GM13976 (cell line): Measurements from ENCODE around the gene GSK3A.

Source experiments
- DNase-seq: peaks from one replicate; pipeline ENCODE4 v3.0.0; 2012; ENCODE audit warnings: low spot score
- in situ Hi-C: fragments of 300-500 bp; cut with MboI; formaldehyde crosslinking; loops from one replicate; pipeline ENCODE4 v1.12.0; 2022; ENCODE audit warnings: low sequenced_read_pairs, mixed read lengths, inconsistent platforms; ENCODE audit not compliant: unreplicated experiment
- TF ChIP-seq, protein P1 (sequence below): IDR thresholded peaks from 2 replicates; pipeline ENCODE4 v1.5.1; 2012; ENCODE audit warnings: borderline replicate concordance, mild to moderate bottlenecking; ENCODE audit not compliant: insufficient read depth; ENCODE audit errors: extremely low read depth, missing control alignments, control extremely low read depth

The GSK3A gene

DNA sequence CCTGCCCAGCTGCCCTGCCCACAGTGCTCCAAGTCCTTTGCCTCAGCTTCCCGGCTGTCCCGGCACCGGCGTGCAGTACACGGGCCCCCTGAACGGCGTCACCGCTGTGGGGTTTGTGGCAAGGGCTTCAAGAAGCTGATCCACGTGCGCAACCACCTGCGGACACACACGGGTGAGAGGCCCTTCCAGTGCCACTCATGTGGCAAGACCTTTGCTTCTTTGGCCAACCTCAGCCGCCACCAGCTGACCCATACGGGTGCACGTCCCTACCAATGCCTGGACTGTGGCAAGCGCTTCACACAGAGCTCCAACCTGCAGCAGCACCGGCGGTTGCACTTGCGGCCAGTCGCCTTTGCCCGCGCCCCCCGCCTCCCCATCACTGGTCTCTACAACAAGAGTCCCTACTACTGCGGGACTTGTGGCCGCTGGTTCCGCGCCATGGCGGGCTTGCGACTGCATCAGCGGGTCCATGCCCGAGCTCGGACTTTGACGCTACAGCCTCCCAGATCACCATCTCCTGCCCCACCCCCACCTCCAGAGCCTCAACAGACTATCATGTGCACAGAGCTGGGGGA, 16.6 kb downstream of the GSK3A start:
- TF ChIP-seq, protein P1, sequence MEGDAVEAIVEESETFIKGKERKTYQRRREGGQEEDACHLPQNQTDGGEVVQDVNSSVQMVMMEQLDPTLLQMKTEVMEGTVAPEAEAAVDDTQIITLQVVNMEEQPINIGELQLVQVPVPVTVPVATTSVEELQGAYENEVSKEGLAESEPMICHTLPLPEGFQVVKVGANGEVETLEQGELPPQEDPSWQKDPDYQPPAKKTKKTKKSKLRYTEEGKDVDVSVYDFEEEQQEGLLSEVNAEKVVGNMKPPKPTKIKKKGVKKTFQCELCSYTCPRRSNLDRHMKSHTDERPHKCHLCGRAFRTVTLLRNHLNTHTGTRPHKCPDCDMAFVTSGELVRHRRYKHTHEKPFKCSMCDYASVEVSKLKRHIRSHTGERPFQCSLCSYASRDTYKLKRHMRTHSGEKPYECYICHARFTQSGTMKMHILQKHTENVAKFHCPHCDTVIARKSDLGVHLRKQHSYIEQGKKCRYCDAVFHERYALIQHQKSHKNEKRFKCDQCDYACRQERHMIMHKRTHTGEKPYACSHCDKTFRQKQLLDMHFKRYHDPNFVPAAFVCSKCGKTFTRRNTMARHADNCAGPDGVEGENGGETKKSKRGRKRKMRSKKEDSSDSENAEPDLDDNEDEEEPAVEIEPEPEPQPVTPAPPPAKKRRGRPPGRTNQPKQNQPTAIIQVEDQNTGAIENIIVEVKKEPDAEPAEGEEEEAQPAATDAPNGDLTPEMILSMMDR: no peak
- DNase-seq: no peak
- in situ Hi-C loops: no loop called here

DNA sequence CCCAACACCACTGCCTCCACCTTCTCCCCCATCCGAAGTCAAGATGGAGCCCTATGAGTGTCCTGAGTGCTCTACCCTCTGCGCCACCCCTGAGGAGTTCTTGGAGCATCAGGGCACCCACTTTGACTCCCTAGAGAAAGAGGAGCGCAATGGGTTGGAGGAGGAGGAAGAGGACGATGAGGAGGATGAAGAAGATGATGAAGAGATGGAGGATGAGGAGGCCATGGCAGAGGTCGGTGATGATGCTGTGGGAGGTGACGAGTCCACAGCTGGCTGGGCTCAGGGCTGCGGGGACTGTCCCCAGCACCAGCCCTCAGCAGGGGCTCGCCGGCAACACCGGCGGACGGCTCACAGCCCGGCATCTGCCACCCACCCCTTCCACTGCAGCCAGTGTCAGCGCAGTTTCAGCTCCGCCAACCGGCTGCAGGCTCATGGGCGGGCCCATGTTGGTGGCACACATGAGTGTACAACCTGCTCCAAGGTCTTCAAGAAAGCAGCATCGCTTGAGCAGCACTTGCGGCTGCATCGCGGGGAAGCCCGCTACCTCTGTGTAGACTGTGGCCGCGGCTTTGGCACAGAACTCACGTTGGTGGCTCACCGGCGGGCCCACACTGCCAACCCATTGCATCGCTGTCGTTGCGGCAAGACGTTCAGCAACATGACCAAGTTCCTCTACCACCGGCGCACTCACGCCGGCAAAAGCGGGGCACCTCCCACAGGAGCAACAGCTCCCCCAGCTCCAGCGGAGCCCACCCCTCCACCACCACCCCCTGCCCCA, 17.3 kb downstream of the GSK3A start:
- TF ChIP-seq, protein P1: no peak
- no peak for DNase-seq
- in situ Hi-C loops: no loop called here

DNA sequence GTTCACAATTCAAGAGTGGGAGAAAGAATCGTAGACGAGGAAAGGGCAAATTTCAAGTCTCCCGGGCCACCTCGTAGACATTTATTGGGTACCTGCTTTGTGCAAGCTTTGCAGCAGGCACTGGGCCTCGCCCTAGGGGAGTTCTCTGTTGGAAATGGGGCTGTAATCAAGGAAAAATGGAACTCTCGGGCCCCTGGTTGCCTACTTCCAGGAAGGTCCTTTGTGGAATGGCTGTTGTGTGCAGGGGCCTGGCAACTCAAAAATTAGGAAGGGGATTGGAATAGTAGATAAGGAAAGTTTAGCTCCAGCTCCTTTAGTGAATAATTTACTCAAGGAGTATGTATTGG, 21.7 kb downstream of the GSK3A start:
- TF ChIP-seq, protein P1: no peak
- no peak for DNase-seq
- in situ Hi-C loops: no loop called here

DNA sequence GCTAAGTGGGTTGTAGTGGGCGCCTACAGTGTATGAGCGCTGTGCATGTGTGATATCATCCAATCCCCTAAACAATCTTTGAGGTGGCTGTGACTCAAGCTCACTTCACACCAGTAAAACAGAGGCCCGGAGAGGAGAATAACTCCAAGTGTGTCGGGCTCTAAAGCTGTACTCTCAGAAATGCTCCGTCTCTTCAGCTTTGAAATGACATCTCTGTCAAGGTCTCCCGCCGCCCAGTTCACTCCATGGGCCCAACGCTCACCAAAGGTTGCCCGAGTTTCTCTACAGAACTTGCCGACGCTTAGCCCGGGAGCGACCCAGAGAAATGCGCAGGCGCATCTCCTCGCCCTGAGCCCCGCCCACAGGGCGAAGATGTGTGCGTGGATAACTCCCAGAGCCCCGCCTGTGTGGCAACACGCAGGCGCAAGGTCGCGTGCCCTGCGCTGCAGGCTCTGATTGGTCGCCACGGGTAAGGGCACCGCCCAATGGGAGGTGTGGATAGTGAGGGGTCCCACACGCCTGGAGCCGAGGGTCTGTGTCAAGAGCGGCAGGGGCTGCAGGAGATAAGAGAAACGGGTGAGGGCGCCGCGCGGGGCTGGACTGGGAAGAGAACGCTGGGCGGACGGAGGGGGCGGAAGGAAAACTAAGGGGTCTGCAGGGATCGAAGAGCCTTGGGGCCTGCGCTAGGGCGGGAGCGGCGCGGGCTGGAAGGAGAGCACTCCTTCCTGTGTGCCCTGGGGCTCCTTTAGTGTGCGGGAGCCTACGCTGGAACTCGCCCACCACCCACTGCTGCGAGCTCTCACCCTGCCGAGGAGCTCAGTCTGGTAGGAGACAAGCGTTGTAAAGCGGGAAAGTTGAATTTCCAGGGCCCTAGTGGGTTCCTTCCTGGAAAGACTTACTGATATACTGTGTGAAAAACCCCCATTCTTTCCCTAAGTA, 22.3 kb downstream of the GSK3A start, which contains the start of gene ZNF526:
TSS of gene ZNF526 (plus strand) at position 501 of the 939 bp plus-strand sequence. CDS start 4,092 bp downstream, outside the sequence.
- in situ Hi-C loops: no loop called here
- TF ChIP-seq, protein P1: no peak

DNA sequence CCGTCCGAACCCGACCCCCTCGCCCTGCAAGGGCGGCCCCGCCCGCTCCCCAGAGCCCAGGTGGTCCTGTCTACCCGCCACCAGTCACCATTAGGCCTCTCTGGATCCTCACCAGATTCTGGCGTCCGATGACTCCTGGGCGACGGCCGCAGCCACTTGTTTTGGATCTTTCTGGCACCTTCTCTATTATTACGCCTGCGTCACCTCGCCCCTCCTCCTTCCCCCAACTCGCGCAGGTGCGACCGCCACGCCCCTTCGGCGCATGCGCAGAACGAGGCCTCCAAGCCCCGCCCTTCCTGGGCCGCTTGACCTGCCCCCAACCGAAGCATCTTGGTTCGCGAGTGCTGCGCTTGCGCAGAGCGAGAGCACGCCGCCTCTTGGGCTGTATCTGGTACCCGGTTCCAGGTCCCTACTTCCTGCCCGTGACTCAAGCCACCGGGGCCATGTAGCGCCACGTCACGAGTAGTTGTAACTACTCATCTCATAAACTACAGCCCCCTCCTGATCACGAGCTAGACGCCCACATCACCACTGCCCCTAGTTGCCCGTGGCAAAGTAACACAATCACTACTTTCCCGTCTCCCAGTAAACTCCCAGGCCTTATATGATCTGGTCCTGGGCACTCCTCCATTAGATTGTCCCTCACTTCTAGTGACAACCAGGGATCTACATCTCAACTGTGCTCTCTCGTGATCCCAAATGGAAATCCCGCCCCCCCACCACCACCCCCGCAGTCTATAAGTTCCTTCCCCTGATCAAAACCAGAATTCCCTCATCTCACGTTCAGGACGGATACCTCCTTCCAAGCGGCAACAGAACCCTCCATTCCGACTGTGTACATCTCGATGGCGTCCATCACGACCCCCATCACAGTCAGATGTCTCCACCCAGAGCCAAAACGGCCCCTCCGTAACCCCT, 24.6 kb downstream of the GSK3A start, which contains the start of gene DEDD2:
TSS of gene DEDD2 (minus strand) at position 158 of the 918 bp plus-strand sequence. CDS start 670 bp downstream, outside the sequence.
- in situ Hi-C loops: no loop called here
- peak; percentile 98 for DNase-seq
- TF ChIP-seq, protein P1: no peak

More for the DNA sequence above, 22.3 kb downstream of the GSK3A start, which contains the start of gene ZNF526:
- DNase-seq: peak; percentile 99
